WTC11 (cell line): Measurements from ENCODE around the gene ADGRL1.

Source experiments
- NFE2L1 ChIP-seq: sonication (generic); formaldehyde crosslinking; IDR thresholded peaks from 2 replicates; pipeline ENCODE4 v1.8.1; 2023; ENCODE audit warnings: missing genetic modification reagents
- TF ChIP-seq, protein P1 (sequence below): fragments of 200-600 bp; IDR thresholded peaks from 2 replicates; pipeline ENCODE4 v1.8.0; 2022; ENCODE audit warnings: antibody characterized with exemption

DNA sequence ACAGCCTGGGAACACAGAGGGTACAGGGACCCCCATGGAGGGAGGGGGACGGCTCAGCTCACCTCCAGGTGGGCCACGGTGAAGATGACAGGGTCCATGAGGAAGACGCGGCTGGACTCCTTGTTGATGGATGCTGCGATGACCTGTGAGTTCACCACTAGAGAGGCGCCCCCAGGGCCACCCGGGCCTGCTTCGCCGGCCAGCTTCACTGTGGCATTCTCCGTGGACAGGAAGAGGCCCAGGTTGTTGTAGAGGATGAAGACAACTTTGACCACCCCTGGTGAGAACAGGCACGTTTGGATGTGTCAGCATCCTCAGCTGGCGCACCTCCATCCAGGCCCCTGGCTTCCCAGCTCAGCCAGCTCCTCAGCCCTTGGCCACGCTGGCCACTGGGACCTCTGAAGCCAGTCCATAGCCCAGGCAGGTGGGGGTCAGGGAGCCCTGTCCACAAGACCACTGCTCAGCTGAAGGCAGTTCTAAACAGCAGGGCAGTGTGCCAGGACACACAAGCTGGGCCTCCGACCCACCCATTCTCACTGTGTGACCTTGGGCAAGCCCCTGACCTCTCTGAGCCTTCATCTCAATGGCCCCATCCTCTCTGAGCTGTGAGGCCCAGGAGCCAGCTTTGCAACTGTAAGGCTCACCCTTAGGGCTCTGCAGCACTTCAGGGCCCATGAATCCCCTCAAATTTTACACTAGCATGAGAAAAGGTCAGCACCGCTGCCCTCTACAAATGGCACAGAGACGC, 47.5 kb downstream of the ADGRL1 start:
- TF ChIP-seq NFE2L1 (CRISPR knock-in tag) = no peak
- TF ChIP-seq, protein P1, sequence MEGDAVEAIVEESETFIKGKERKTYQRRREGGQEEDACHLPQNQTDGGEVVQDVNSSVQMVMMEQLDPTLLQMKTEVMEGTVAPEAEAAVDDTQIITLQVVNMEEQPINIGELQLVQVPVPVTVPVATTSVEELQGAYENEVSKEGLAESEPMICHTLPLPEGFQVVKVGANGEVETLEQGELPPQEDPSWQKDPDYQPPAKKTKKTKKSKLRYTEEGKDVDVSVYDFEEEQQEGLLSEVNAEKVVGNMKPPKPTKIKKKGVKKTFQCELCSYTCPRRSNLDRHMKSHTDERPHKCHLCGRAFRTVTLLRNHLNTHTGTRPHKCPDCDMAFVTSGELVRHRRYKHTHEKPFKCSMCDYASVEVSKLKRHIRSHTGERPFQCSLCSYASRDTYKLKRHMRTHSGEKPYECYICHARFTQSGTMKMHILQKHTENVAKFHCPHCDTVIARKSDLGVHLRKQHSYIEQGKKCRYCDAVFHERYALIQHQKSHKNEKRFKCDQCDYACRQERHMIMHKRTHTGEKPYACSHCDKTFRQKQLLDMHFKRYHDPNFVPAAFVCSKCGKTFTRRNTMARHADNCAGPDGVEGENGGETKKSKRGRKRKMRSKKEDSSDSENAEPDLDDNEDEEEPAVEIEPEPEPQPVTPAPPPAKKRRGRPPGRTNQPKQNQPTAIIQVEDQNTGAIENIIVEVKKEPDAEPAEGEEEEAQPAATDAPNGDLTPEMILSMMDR = no peak
